SK-N-MC (cell line): ENCODE measurements around the gene FAXC.

Source experiments
- DNase-seq: peaks from one replicate; pipeline ENCODE4 v3.0.0-alpha.2; 2011; ENCODE audit warnings: low read depth, low spot score
- H3K27ac ChIP-seq: fragments of 200-600 bp; sonication (generic); 2 replicates; pipeline ENCODE4 v1.5.1; 2016; ENCODE audit warnings: mixed run types
- H3K36me3 ChIP-seq: fragments of 200-600 bp; sonication (generic); 2 replicates; pipeline ENCODE4 v1.6.1; 2017; ENCODE audit warnings: antibody characterized with exemption, low read length, mixed read lengths; ENCODE audit not compliant: insufficient read depth
- H3K4me3 ChIP-seq: fragments of 200-600 bp; sonication (generic); 2 replicates; pipeline ENCODE4 v1.5.1; 2016
- H3K9ac ChIP-seq: fragments of 200-600 bp; sonication (generic); 2 replicates; pipeline ENCODE4 v1.8.0; 2017; ENCODE audit warnings: mixed run types, mixed read lengths; ENCODE audit not compliant: insufficient read length
- H3K9me3 ChIP-seq: fragments of 200-600 bp; sonication (generic); 2 replicates; pipeline ENCODE4 v1.6.1; 2017; ENCODE audit warnings: low read depth, mild to moderate bottlenecking, antibody characterized with exemption, low read length, moderate library complexity, mixed read lengths
- EZH2 ChIP-seq: fragments of 200-600 bp; sonication (generic); IDR thresholded peaks from one replicate; pipeline ENCODE4 v1.6.1; 2017; ENCODE audit warnings: antibody characterized with exemption
- FOXP2 ChIP-seq: optimal IDR thresholded peaks from 2 replicates; pipeline ENCODE3; 2011; ENCODE audit warnings: mild to moderate bottlenecking, moderate library complexity; ENCODE audit not compliant: insufficient read depth; ENCODE audit errors: extremely low read length, control extremely low read depth
- POLR2AphosphoS5 ChIP-seq: IDR thresholded peaks from 2 replicates; pipeline ENCODE4 v1.6.1; 2012; ENCODE audit warnings: mild to moderate bottlenecking, low read depth, low read length, borderline replicate concordance

FAXC gene

GRCh38 chr6:99334526-99335127 is 14.8 kb downstream of the FAXC start:
- Histone ChIP-seq H3K4me3 (no peak overlapping the region), H3K27ac (no peak overlapping the region), H3K9ac (no peak overlapping the region), H3K36me3 (no peaks in the 10 kb centered on the region), H3K9me3 (no peaks in the 10 kb centered on the region)
- no peak for DNase-seq
- TF ChIP-seq EZH2 (no peak), POLR2AphosphoS5 (no peak), FOXP2 (no peak)

- H3K9me3 ChIP-seq: no peaks in the 10 kb centered on the region
- H3K36me3 ChIP-seq: no peaks in the 10 kb centered on the region
- TF ChIP-seq POLR2AphosphoS5 (no peak), EZH2 (no peak), FOXP2 (no peak)
- DNase-seq: no peak
- H3K27ac ChIP-seq: no peak overlapping the region
- H3K9ac ChIP-seq: no peak overlapping the region
- H3K4me3 ChIP-seq: no peak overlapping the region
Observed at GRCh38 chr6:99333068-99333467, 16.4 kb downstream of the FAXC start.

GRCh38 chr6:99331531-99331930 is 17.9 kb downstream of the FAXC start:
- no peak for DNase-seq
- Histone ChIP-seq H3K36me3 (no peaks in the 10 kb centered on the region), H3K9ac (no peak overlapping the region), H3K4me3 (no peak overlapping the region), H3K9me3 (no peaks in the 10 kb centered on the region), H3K27ac (no peak overlapping the region)
- TF ChIP-seq EZH2 (no peak), FOXP2 (no peak), POLR2AphosphoS5 (no peak)

GRCh38 chr6:99330159-99330558 is 19.3 kb downstream of the FAXC start:
- no peaks in the 10 kb centered on the region for H3K9me3 ChIP-seq
- H3K4me3 ChIP-seq: no peak overlapping the region
- no peak for DNase-seq
- H3K27ac ChIP-seq: no peak overlapping the region
- H3K9ac ChIP-seq: no peak overlapping the region
- TF ChIP-seq POLR2AphosphoS5: no peak
- no peak for TF ChIP-seq FOXP2
- no peak for TF ChIP-seq EZH2
- H3K36me3 ChIP-seq: no peaks in the 10 kb centered on the region

DNA sequence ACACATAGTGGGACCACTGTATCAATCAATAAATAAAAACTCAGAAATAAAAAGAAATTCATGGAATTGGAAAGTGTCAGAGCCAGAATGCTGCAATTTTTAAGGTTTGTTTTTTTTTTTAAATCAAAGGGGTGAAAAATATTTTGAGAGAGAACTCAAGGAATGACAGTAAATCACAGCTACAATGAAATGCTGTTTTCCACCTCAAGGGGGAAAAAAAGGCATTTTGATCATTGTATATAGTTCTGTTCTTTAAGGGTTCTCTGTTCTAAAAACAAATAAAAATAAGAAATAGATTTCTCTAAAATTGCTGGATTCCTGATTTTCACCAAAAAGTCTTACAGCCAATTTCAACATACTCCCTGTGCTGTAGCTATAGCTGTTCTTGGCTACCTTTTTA is 24.5 kb downstream of the FAXC start:
- no peak for DNase-seq
- TF ChIP-seq FOXP2 (no peak), POLR2AphosphoS5 (no peak), EZH2 (no peak)
- Histone ChIP-seq H3K4me3 (no peak overlapping the region), H3K36me3 (no peaks in the 10 kb centered on the region), H3K27ac (no peak overlapping the region), H3K9me3 (no peaks in the 10 kb centered on the region), H3K9ac (no peak overlapping the region)

DNA sequence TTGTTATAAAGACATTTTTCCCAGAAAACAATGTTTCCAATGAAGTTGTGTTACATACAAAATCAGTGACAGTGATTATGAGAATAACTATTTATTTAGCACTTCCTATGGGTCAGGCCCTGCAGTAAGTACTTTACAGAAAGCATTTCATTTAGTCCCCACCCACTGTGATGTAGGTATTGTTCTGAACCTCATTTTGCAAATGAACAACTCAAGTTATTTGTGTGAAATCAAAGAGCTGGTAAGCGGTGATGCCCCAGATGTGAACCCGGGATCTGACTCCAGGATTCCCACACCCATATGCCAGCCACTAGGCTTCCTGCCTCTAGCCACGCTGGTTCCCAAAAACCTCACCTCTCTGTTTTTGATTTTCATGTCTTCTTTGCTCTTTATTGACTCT is 30.9 kb downstream of the FAXC start:
- DNase-seq: no peak
- TF ChIP-seq FOXP2: no peak
- no peak for TF ChIP-seq POLR2AphosphoS5
- H3K4me3 ChIP-seq: no peak overlapping the region
- no peaks in the 10 kb centered on the region for H3K36me3 ChIP-seq
- no peaks in the 10 kb centered on the region for H3K9me3 ChIP-seq
- H3K9ac ChIP-seq: no peak overlapping the region
- no peak overlapping the region for H3K27ac ChIP-seq

DNA sequence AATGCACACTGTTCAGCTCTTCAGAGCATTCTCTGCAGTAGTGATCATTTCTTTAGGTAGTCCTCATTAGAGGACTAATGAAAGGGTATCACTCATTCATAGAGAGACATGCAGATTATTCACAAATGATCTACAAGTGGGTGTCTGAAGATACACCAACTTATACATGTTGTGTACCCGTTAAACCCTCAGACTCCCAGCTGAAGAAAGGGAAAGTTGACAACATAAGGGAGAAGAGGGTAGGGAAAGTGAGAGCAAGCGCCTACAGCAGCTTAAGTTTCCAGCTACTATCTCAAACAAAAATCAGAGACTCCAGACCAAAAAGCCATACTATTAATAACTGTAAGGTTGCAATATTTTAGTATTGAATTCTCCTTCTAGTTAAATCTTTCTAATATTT is 37.1 kb downstream of the FAXC start:
- TF ChIP-seq POLR2AphosphoS5 (no peak), FOXP2 (no peak), EZH2 (no peak)
- no peaks in the 10 kb centered on the region for H3K36me3 ChIP-seq
- H3K27ac ChIP-seq: no peak overlapping the region
- H3K9ac ChIP-seq: no peak overlapping the region
- DNase-seq: no peak
- H3K4me3 ChIP-seq: no peak overlapping the region
- H3K9me3 ChIP-seq: no peaks in the 10 kb centered on the region

GRCh38 chr6:99310553-99310952 is 38.9 kb downstream of the FAXC start:
- no peak overlapping the region for H3K9ac ChIP-seq
- H3K9me3 ChIP-seq: no peaks in the 10 kb centered on the region
- DNase-seq: no peak
- H3K27ac ChIP-seq: no peak overlapping the region
- no peaks in the 10 kb centered on the region for H3K36me3 ChIP-seq
- TF ChIP-seq EZH2 (no peak), FOXP2 (no peak), POLR2AphosphoS5 (no peak)
- H3K4me3 ChIP-seq: no peak overlapping the region

- no peak for TF ChIP-seq FOXP2
- no peak for TF ChIP-seq POLR2AphosphoS5
- TF ChIP-seq EZH2: no peak
- no peak overlapping the region for H3K9ac ChIP-seq
Observed at GRCh38 chr6:99309557-99309956, 39.9 kb downstream of the FAXC start.

More at GRCh38 chr6:99309557-99309956, 39.9 kb downstream of the FAXC start:
- H3K36me3 ChIP-seq: no peaks in the 10 kb centered on the region
- H3K9me3 ChIP-seq: no peaks in the 10 kb centered on the region
- H3K27ac ChIP-seq: no peak overlapping the region
- DNase-seq: no peak
- H3K4me3 ChIP-seq: no peak overlapping the region
